HL-60 (cell line): ENCODE data around the gene KRT73.

Source experiments
- DNase-seq, 2 experiments: peaks; one replicate each; pipeline ENCODE4 v3.0.0-alpha.2; 2010 to 2020; ENCODE audit warnings: low read depth in 1 of 2, low spot score in 1 of 2
- H3K27ac ChIP-seq: fragments of 250-450 bp; sonication (Bioruptor Pico); replicated peaks from 2 replicates; pipeline ENCODE4 v1.5.1; 2020; ENCODE audit warnings: mild to moderate bottlenecking, moderate library complexity
- H3K27me3 ChIP-seq: fragments of 250-450 bp; sonication (Bioruptor Pico); 2 replicates; pipeline ENCODE4 v1.5.1; 2021; ENCODE audit warnings: mild to moderate bottlenecking, moderate library complexity; ENCODE audit not compliant: insufficient read depth, poor library complexity, severe bottlenecking
- H3K4me3 ChIP-seq: replicated peaks from 2 replicates; pipeline ENCODE4 v1.5.1; 2011; ENCODE audit warnings: mild to moderate bottlenecking, control low read depth, low read length; ENCODE audit not compliant: insufficient read depth
- CTCF ChIP-seq: IDR thresholded peaks from one replicate; pipeline ENCODE4 v1.5.1; 2011; ENCODE audit warnings: low read length, control low read depth, inconsistent platforms; ENCODE audit not compliant: insufficient read depth
- GABPA ChIP-seq: IDR thresholded peaks from 2 replicates; pipeline ENCODE4 v1.6.1; 2012; ENCODE audit warnings: low read depth
- POLR2AphosphoS5 ChIP-seq: IDR thresholded peaks from 2 replicates; pipeline ENCODE4 v1.6.1; 2012; ENCODE audit warnings: low read depth
- REST ChIP-seq: IDR thresholded peaks from 2 replicates; pipeline ENCODE4 v1.6.1; 2012; ENCODE audit warnings: low read depth; ENCODE audit not compliant: insufficient replicate concordance
- SPI1 ChIP-seq: IDR thresholded peaks from 2 replicates; pipeline ENCODE4 v1.6.1; 2012; ENCODE audit warnings: low read depth, mild to moderate bottlenecking, borderline replicate concordance

KRT73 gene

GRCh38 chr12:52627395-52628110 lies 9.2 kb upstream of the KRT73 start:
- no peak overlapping the region for H3K4me3 ChIP-seq
- no peak for TF ChIP-seq SPI1
- TF ChIP-seq REST, result no peak
- no peak for TF ChIP-seq GABPA
- H3K27ac ChIP-seq, result no peak overlapping the region
- H3K27me3 ChIP-seq, result peaks cover 4% of the 10 kb centered on the region
- no peak for DNase-seq

- no peak for TF ChIP-seq REST
- no peak for TF ChIP-seq GABPA
- no peak for TF ChIP-seq CTCF
- no peak for TF ChIP-seq POLR2AphosphoS5
- no peak for TF ChIP-seq SPI1
- H3K27me3 ChIP-seq, result peaks cover 4% of the 10 kb centered on the region
- H3K27ac ChIP-seq, result no peak overlapping the region
- no peak for DNase-seq
- H3K4me3 ChIP-seq, result no peak overlapping the region
Measured at GRCh38 chr12:52622349-52622748, 4.0 kb upstream of the KRT73 start.

- no peak for TF ChIP-seq CTCF
- no peak for TF ChIP-seq GABPA
- TF ChIP-seq SPI1, result no peak
- no peak for TF ChIP-seq POLR2AphosphoS5
- TF ChIP-seq REST, result no peak
Measured at GRCh38 chr12:52618866-52619265, 507 bp upstream of the KRT73 start.

More at GRCh38 chr12:52618866-52619265, 507 bp upstream of the KRT73 start:
- H3K4me3 ChIP-seq, result no peak overlapping the region
- no peaks in the 10 kb centered on the region for H3K27me3 ChIP-seq
- H3K27ac ChIP-seq, result no peak overlapping the region
- no peak for DNase-seq
